GM21381 (cell line): Measurements from ENCODE around the gene CECR2.
"Not testable (repeated sequence)": the region's sequence is repeated elsewhere in the genome, so short reads cannot be mapped to it uniquely, and the experiment has no call there.

ENCODE experiments used
- ATAC-seq: cut with Tn5 transposase; IDR thresholded peaks from one replicate; pipeline ENCODE4 v1.9.1; 2021; ENCODE audit warnings: mild to moderate bottlenecking, moderate library complexity; ENCODE audit not compliant: unreplicated experiment

Gene CECR2

DNA sequence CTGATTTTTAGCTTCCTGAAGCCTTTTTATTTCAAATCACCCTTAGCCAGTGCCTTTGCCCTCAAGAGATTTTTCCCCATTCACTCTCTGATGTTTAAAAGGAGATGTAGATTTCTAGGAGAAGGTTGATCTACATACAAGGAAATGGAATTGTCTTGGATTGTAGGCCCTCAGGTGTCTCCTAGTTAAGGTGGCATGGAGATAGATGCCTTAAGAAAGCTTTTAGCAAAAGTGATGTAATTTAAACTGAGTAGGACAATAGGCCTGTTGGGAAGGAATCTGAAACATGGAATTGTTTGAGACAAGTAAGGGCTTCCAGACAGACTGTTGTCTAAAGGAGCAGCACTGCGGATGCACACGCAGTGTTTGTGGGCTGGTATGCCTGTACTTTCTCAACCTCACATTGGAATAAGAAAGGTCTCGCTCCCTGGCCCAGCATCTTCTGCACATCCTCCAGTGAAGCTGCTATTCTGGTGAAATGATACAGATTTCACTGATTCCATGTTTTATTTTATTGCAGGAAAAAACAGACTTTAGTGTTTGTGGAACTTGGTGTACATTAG, 124.2 kb downstream of the CECR2 start:
- no peak for ATAC-seq

DNA sequence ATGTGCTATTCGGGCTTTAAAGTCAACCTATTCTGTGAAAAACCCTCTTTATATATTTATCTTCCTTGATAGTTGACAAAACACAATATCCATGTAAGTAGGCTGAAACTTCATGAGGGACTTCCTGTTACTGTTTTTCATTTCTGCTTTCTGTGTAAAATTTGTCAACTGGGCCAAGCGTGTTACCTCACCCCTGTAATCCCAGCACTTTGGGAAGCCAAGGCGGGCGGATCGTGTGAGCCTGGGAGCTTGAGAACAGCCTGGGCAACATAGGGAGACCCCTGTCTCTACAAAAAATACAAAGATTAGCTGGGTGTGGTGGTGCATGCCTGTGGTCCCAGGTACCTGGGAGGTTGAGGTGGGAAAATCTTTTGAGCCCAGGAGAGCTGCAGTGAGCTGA, 127.6 kb downstream of the CECR2 start:
- no peak for ATAC-seq

DNA sequence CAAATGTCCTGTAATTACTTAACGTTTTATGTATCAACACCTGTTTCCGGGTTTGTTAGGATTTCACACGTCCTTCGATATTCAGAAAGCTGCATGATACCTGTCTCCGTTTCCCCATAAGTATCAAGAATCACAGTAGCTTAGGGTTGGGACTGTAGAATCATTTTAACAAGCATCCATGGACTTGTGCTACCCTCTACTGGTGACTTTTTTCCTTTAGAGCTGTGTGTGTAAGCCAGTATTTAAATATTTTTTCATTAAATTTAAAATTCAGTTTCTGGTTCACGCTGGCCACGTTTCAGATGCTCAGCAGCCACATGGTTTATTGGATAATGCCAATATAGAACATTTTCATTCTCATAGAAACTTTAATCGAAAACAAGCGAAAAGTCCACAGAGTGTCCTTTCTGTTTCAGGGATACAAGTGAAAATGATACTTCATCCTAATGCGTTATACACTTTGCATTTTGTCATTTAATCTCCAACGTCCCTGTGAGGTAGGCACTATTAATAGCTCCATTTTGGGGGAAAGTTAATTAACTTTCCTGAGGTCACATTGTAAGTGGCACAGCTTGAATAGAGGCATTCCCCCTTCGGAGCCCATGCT, 132.5 kb downstream of the CECR2 start:
- no peak for ATAC-seq

DNA sequence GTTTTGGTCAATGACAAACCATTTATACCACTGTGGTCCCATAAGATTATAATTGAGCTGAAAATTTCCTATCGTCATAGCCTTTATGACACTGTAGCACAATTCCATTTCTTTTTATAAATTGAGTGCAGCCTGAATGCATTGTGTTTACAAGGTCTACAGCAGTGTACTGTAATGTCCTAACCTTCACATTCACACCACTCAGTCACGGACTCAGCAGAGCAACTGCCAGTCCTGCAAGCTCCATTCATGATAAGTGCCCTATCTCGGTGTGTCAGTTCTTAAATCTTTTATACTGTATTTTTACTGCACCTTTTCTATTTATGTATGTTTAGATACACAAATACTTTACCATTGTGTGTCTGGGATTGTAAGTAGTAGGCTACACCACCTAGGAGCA, 138.8 kb downstream of the CECR2 start:
- ATAC-seq, result no peak

DNA sequence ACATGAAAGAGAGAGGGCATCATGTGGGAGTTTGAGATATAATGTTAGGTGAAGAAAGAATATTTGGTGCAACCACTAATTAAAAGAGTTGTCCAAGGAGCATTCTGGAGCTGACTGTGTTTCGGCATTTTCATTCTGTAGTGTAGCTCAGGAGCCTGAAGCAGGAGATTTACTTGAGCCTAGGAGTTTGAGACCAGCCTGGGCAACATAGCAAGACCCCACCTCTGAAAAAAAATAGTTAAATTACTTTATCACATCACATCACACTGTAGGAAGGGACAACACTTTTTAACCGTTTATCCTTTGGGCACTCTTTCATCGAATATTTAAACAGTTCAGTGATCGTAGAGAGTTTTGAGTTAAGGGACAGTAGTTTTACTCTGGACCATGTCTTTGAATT, 143.7 kb downstream of the CECR2 start:
- no peak for ATAC-seq

DNA sequence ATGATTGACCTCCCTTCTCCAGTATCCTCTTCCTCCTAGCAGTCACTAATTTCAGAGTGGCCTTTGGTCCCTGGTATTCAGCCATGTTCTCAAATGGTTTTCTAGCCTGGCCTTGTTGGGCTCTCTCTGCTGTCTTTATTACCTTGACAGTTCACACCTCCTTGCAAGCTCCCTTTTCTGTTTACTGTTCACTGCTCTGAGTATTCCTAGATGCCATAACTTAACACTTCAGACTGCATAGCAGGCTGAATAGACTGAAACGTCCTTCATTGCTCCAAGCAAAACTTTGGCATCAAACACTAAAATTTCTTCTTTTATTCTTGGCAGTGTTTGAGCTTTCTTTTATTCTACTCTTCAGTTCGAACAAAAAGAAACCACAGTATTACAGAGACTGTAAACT, 144.4 kb downstream of the CECR2 start:
- ATAC-seq, result no peak

DNA sequence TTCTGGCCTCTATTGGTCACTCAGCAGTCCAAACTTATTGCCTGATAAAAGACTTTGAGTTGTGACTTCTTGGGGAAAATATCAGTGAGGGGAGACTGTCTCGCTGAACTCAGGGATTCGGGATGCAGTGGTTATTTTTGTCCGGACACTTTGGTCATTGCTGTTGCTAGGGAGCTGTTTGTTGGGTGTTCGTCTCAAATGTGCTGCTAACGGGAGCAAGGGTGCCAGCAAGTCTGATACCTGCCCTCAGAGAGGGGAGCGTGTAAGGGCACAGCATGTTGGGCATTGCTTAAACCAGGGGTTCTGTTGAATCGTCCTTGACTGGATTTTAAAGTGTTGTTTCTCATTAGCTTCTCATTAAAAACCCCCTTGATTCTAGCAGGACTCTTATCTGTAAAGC, 144.8 kb downstream of the CECR2 start:
- ATAC-seq, result no peak

DNA sequence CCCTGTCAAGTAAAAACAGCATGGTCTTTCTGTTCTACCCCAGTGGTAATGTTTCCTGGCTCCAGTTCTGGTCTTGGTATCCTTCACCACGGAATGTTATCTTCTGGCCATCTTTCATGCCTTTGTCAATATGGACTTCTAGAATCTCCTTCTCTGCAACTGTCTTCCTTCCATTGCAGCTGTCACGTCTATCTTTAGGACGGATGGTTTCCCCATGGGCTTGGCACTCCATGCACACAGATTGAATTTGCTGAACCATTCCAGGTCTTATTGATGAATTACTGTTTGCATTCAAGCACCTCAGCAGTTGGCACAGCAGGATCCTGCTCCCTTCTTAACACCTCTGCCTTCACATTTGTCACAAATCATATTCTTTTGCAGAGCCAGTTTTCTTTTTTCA, 149.1 kb downstream of the CECR2 start:
- ATAC-seq, result no peak

DNA sequence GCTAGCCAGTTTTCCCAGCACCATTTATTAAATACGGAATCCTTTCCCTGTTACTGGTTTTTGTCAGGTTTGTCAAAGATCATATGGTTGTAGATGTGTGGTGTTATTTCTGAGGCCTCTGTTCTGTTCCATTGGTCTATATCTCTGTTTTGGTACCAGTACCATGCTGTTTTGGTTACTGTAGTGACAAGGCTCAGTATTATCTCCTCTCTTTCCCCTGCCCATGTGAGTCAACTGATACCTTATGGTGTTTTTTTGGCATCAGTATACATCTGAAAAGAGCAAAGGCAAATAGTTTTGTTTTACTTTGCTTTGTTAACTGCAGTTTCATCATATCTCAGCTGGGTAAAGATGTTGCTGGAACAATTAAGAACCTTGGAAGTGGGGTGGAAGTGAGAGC, 152.7 kb downstream of the CECR2 start:
- ATAC-seq, result not testable (repeated sequence)

DNA sequence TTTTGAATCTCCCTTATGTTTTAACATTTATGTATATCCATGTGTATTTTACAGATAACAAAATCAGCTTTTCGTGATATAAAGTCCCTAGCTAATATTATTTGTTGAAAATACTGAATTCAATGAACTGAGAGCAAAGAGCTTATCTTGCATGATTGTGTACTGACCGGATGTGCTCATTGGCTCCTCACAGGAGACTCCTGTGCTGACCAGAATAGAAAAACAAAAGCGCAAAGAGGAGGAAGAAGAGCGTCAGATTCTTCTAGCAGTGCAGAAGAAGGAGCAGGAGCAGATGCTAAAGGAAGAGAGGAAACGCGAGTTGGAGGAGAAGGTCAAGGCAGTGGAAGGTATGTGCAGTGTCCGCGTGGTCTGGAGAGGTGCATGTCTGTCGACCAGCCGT, 154.7 kb downstream of the CECR2 start:
- no peak for ATAC-seq

DNA sequence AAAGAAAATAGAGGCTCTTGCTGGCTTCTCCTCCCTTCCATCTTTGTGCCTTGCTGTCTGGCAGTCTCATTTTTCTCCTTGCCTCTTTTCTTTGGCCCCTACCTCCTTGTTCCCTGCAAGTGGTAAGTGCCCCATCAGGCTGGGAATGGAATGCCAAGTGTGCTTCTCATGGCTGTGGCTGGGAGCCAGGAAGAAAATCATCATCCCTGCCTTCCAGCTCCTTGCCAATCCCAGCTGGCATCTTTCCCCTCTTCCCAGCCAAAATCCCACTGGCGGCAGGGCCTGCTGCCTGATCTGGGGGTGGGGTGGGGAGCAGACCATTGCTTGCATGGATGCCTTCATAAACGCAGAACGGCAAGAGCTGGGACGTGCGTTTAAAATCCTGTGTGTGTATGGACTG, 167.0 kb downstream of the CECR2 start:
- no peak for ATAC-seq

DNA sequence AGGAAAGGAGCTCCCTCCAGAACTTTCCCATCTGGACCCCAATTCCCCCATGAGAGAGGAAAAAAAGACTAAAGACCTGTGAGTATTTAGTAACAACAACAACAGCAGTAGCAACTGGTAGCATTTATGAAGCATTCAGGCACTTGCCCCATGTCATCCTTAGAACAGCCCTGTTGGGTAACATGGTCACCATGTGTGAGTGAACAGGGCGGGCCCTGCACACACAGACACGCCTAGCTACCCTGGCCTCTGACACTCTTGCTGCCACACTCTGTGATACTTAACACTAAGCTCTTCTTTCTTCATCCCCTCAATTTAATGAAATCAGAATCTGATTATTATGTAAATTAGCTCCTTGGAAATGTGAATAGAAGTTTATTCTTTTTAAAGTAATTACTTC, 167.9 kb downstream of the CECR2 start:
- no peak for ATAC-seq

DNA sequence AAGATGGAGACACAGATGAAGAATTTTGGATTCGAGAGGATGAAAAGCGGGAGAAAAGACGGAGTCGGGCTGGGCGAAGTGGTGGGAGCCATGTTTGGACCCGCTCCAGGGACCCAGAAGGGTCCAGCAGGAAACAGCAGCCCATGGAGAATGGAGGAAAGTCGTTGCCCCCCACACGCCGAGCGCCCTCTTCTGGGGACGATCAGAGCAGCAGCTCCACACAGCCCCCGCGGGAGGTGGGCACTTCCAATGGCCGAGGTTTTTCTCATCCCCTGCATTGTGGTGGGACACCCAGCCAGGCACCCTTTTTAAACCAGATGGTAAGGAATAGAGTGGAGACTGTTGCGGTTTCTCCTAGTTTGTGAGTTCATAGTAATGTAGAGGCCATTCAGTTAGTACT, 171.2 kb downstream of the CECR2 start:
- ATAC-seq, result no peak

DNA sequence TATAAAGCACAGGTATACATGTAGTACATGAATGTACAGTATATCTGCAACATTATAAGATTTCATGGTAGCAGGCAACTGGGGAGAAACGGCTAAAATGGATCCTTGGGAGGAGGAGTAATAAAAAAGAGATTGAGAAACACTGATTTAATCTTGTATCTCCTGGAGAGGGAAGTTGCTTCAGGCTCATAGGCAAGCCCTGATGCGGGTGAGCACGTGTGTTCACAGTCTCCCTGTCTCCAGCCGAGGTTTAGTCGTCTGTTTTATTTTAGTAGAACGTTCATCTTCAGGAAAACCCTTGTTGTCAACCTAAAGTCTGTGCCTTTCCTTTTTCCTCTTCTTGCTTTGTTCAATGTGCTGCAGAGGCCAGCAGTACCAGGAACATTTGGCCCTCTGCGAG, 172.2 kb downstream of the CECR2 start:
- ATAC-seq, result no peak

DNA sequence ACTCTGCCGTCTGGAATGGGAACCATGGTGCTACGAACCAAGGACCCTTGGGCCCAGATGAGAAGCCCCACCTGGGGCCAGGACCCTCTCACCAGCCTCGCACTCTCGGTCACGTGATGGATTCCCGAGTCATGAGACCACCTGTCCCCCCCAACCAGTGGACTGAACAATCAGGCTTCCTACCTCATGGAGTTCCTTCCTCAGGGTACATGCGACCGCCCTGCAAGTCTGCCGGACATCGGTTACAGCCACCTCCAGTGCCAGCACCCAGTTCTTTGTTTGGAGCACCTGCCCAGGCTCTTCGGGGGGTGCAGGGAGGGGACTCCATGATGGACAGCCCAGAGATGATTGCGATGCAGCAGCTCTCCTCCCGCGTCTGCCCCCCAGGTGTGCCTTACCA, 173.2 kb downstream of the CECR2 start:
- no peak for ATAC-seq

DNA sequence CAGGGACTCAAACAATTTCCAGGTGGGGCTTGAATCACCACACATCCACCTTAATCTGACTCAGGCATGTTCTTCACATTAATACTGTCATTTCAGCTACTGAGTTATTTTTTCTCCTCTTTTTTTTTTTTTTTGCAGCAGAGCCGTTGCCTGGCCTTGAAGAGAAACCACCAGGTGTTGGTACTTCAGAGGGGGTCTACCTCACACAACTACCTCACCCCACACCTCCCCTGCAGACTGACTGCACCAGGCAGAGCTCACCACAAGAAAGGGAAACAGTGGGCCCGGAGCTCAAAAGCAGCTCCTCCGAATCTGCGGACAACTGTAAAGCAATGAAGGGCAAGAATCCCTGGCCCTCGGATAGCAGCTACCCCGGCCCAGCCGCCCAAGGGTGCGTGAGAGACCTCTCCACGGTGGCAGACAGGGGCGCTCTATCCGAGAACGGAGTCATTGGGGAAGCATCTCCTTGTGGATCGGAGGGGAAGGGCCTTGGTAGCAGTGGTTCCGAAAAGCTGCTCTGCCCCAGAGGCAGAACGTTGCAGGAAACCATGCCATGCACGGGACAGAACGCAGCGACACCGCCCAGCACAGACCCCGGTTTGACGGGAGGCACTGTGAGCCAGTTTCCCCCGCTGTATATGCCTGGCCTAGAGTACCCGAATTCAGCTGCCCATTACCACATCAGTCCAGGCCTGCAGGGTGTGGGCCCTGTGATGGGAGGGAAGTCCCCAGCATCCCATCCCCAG, 178.9 kb downstream of the CECR2 start:
- no peak for ATAC-seq

DNA sequence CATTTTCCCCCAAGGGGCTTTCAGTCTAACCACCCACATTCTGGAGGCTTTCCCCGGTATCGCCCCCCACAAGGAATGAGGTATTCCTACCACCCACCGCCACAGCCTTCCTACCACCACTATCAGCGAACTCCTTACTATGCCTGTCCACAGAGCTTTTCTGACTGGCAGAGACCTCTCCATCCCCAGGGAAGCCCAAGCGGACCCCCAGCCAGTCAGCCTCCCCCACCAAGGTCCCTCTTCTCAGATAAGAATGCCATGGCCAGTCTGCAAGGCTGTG, 179.4 kb downstream of the CECR2 start:
- ATAC-seq, result no peak

DNA sequence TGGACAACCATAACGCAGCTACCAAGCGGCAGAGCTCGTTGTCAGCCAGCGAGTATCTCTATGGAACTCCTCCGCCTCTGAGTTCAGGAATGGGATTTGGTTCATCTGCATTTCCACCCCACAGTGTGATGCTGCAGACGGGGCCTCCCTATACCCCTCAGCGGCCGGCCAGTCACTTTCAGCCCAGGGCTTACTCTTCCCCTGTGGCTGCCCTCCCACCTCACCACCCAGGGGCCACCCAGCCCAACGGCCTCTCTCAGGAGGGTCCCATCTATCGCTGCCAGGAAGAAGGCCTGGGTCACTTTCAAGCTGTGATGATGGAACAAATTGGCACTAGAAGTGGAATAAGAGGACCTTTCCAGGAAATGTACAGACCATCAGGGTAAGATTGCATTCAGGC, 179.9 kb downstream of the CECR2 start:
- ATAC-seq, result no peak

DNA sequence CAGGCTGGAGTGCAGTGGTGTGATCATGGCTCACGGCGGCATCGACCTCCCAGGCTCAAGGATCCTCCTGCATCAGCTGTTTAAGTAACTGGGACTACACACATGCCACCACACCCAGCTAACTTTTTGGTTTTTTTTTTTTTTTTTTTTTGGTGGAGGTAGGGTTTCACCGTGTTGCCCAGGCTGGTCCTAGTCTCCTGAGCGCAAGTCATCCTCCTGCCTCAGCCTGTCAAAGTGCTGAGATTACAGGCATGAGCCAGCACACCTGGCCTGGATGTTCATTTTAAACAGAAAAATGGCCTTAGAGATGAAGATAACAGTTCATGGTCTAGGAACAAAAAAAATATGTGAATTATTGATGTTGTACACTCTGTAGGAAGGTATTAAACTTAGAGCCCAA, 180.4 kb downstream of the CECR2 start:
- ATAC-seq, result no peak

DNA sequence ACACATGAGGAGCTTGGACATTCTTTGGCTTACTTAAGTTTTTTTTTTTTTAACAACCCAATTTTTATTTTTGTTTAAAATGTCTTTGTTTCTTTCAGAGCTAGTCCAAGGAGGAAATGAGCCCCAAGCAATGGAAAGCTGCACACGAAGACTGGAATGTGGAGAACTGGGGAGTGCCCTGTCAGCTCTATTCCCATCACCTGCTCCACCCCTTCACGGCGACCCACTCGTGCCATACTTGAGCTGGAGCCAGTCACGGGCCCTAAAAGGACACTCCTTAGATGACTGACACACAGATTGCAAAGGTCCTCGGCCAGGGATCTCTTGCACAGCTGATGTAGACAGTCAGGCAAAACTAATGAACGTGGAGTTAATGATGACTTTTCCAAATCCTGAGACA, 183.5 kb downstream of the CECR2 start:
- no peak for ATAC-seq

DNA sequence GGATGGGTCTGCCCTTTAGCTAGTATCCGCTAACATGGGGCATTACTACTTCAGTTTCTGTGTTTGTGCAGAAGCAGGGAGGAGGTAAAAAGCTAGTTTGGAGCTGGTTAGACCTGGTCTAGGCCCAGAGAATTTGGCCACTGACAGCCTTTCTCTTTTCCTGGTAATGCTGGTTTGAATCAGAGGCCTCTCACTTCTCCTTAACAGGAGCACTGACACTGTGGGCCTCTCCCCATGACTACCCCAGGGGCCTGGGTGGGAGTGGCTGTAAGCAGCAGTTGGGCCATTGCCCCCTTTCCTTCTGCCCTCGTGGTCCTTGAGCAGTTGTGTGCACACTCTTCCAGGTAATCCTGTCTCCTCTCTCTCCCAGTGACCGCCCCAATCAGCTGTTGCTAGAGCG, 185.6 kb downstream of the CECR2 start:
- no peak for ATAC-seq

DNA sequence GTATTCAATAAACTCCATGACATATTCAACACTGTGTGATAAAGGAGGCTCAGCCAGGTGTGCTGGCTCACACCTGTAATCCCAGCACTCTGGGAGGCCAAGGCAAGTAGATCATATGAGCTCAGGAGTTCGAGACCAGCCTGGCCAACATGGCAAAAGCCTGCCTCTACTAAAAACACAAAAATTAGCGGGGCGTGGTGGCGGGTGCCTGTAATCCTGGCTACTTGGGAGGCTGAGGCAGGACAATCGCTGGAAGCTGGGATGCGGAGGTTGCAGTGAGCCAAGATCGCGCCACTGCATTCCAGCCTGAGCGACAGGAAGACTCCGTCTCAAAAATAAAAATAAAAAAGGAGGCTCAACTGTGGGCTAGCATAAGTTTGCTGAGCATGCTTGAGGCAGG, 189.9 kb downstream of the CECR2 start:
- no peak for ATAC-seq
